ENCODE results near the gene PIAS1.

PIAS1 gene

GRCh38 chr15:68096099-68096498 lies 42.0 kb downstream of the PIAS1 start:
- no peak overlapping the region for H3K4me3 ChIP-seq (ENCODE audit: low read depth, low read length)
- no peak for TF ChIP-seq CTCF (IDR thresholded peaks at IDR 0.05; ENCODE audit: low read depth, low read length, missing control alignments)
- DNase-seq (ENCODE audit: low read depth): no peak

GRCh38 chr15:68097029-68097428 lies 42.9 kb downstream of the PIAS1 start:
- no peak for TF ChIP-seq CTCF (IDR thresholded peaks at IDR 0.05; ENCODE audit: low read depth, low read length, missing control alignments)
- DNase-seq (ENCODE audit: low read depth): no peak
- no peak overlapping the region for H3K4me3 ChIP-seq (ENCODE audit: low read depth, low read length)

GRCh38 chr15:68098465-68098864 lies 44.4 kb downstream of the PIAS1 start:
- DNase-seq (ENCODE audit: low read depth): peak; percentile 29
- TF ChIP-seq CTCF (IDR thresholded peaks at IDR 0.05; ENCODE audit: low read depth, low read length, missing control alignments): no peak
- H3K4me3 ChIP-seq (ENCODE audit: low read depth, low read length): no peak overlapping the region; the same call in 1 of the 2 replicates

GRCh38 chr15:68100194-68100593 lies 46.1 kb downstream of the PIAS1 start:
- no peak overlapping the region for H3K4me3 ChIP-seq (ENCODE audit: low read depth, low read length)
- no peak for DNase-seq (ENCODE audit: low read depth)
- no peak for TF ChIP-seq CTCF (IDR thresholded peaks at IDR 0.05; ENCODE audit: low read depth, low read length, missing control alignments)

GRCh38 chr15:68103603-68104002 lies 49.5 kb downstream of the PIAS1 start:
- DNase-seq (ENCODE audit: low read depth): no peak
- no peak for TF ChIP-seq CTCF (IDR thresholded peaks at IDR 0.05; ENCODE audit: low read depth, low read length, missing control alignments)

GRCh38 chr15:68106656-68107055 lies 52.5 kb downstream of the PIAS1 start:
- no peak overlapping the region for H3K4me3 ChIP-seq (ENCODE audit: low read depth, low read length)
- DNase-seq (ENCODE audit: low read depth): no peak
- no peak for TF ChIP-seq CTCF (IDR thresholded peaks at IDR 0.05; ENCODE audit: low read depth, low read length, missing control alignments)

More at GRCh38 chr15:68103603-68104002, 49.5 kb downstream of the PIAS1 start:
- no peak overlapping the region for H3K4me3 ChIP-seq (ENCODE audit: low read depth, low read length)

- DNase-seq (ENCODE audit: low read depth): no peak
- H3K4me3 ChIP-seq (ENCODE audit: low read depth, low read length): no peak overlapping the region
- TF ChIP-seq CTCF (IDR thresholded peaks at IDR 0.05; ENCODE audit: low read depth, low read length, missing control alignments): no peak
Observed at GRCh38 chr15:68107142-68107541, 53.0 kb downstream of the PIAS1 start.
